Neural crest cell (in vitro differentiated cells): ENCODE data around the gene ZNF491. TPM values are rescaled to one million over a fixed set of nuclear protein-coding genes. Genes with fewer than 3 reads are reported as not detected.
"Not testable (repeated sequence)": the region's sequence is repeated elsewhere in the genome, so short reads cannot be mapped to it uniquely, and the experiment has no call there.

Experiments
- DNase-seq: peaks from one replicate; pipeline ENCODE4 v3.0.0; 2021; ENCODE audit warnings: low read depth, mixed read lengths, low spot score
- H3K27ac Mint-ChIP-seq: one replicate; pipeline ENCODE4 v1.8.0; 2021; ENCODE audit warnings: mild to moderate bottlenecking, mixed read lengths; ENCODE audit not compliant: unreplicated experiment
- H3K27me3 Mint-ChIP-seq: 2 replicates; pipeline ENCODE4 v1.8.0; 2021; ENCODE audit warnings: low read depth, mild to moderate bottlenecking, mixed read lengths
- H3K36me3 Mint-ChIP-seq: 2 replicates; pipeline ENCODE4 v1.8.0; 2021; ENCODE audit warnings: low read depth, mild to moderate bottlenecking, mixed read lengths
- H3K4me1 Mint-ChIP-seq: 2 replicates; pipeline ENCODE4 v1.8.0; 2021; ENCODE audit warnings: mixed read lengths
- H3K4me3 Mint-ChIP-seq: one replicate; pipeline ENCODE4 v1.8.0; 2021; ENCODE audit warnings: mild to moderate bottlenecking, mixed read lengths
- H3K9me3 Mint-ChIP-seq: 2 replicates; pipeline ENCODE4 v1.8.0; 2021; ENCODE audit warnings: mixed read lengths
- CTCF ChIP-seq: fragments of 200-600 bp; sonication (generic); conservative IDR thresholded peaks from 2 replicates; pipeline ENCODE4 v1.5.0; 2021; ENCODE audit warnings: antibody characterized with exemption, mild to moderate bottlenecking
- total RNA-seq: library from RNA; stranded (reverse); gene quantifications from 2 replicates; pipeline ENCODE4 v1.2.1, GENCODE V29; 2021

ZNF491 gene
- total RNA-seq, 1 donor from 2014 or later = 9.8 TPM

DNA sequence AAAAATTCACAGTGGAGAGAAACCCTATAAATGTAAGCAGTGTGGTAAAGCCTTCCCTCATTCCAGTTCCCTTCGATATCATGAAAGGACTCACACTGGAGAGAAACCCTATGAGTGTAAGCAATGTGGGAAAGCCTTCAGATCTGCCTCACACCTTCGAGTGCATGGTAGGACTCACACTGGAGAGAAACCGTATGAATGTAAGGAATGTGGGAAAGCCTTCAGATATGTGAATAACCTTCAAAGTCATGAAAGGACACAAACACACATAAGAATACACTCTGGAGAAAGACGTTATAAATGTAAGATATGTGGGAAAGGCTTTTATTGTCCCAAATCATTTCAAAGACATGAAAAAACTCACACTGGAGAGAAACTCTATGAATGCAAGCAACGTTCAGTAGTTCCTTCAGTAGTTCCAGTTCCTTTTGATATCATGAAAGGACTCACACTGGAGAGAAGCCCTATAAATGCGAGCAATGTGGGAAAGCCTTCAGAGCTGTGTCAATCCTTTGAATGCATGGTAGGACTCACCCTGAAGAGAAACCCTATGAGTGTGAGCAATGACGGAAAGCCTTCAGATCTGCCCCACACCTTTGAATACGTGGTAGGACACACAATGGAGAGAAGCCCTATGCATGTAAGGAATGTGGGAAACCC lies 34.1 kb downstream of the ZNF491 start:
- H3K27ac Mint-ChIP-seq = no peak overlapping the region
- peaks cover 43% of the 10 kb centered on the region for H3K9me3 Mint-ChIP-seq

DNA sequence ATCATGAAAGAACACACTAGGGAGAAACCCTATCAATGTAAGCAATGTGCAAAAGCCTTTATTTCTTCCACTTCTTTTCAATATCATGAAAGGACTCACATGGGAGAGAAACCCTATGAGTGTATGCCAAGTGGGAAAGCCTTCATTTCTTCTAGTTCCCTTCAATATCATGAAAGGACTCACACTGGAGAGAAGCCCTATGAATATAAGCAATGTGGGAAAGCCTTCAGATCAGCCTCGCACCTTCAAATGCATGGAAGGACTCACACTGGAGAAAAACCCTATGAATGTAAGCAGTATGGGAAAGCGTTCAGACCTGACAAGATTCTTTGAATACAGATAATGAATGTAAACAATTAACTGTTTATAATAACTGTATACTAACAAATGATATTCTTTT lies 35.2 kb downstream of the ZNF491 start:
- H3K9me3 Mint-ChIP-seq = peaks cover 39% of the 10 kb centered on the region
- no peaks in the 10 kb centered on the region for H3K27me3 Mint-ChIP-seq
- no peak overlapping the region for H3K27ac Mint-ChIP-seq
- no peak overlapping the region for H3K4me3 Mint-ChIP-seq
- H3K36me3 Mint-ChIP-seq = peaks cover 80% of the 10 kb centered on the region
- TF ChIP-seq CTCF = no peak
- H3K4me1 Mint-ChIP-seq = no peaks in the 10 kb centered on the region
- DNase-seq = no peak

More for the DNA sequence above, 34.1 kb downstream of the ZNF491 start:
- no peaks in the 10 kb centered on the region for H3K4me1 Mint-ChIP-seq
- no peak for DNase-seq
- H3K27me3 Mint-ChIP-seq = no peaks in the 10 kb centered on the region
- no peak for TF ChIP-seq CTCF
- H3K36me3 Mint-ChIP-seq = peaks cover 88% of the 10 kb centered on the region
- H3K4me3 Mint-ChIP-seq = no peak overlapping the region

DNA sequence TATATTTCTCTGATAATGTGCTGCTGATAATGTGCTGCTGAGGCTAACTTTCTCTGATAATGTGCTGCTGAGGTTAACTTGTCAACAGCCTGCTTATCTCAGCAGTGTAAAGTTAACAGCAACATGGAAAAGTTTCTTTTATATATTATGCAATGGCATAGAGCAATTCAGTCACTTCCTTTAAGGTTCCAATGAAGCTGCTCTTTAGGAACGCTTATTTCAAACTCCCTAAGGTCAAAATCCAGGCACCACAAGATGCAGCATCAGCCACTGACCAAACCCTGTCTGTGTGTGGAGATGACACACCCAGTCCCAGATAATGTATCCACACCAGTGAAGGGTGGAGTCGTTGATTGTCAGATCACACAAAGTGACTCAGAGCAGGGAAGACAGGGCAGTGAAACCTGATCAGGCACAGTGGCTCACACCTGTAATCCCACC lies 37.3 kb downstream of the ZNF491 start:
- H3K4me3 Mint-ChIP-seq, H3K27ac Mint-ChIP-seq, H3K4me1 Mint-ChIP-seq, H3K27me3 Mint-ChIP-seq, DNase-seq: not testable (repeated sequence)
- H3K9me3 Mint-ChIP-seq = peaks cover 28% of the 10 kb centered on the region
- peaks cover 63% of the 10 kb centered on the region for H3K36me3 Mint-ChIP-seq

GRCh38 chr19:11843722-11844121 lies 45.4 kb downstream of the ZNF491 start:
- Mint-ChIP-seq H3K36me3 (peaks cover under 1% of the 10 kb centered on the region), H3K27ac (no peak overlapping the region), H3K4me3 (no peak overlapping the region), H3K4me1 (peaks cover 13% of the 10 kb centered on the region), H3K9me3 (peaks cover 10% of the 10 kb centered on the region), H3K27me3 (no peaks in the 10 kb centered on the region)
- DNase-seq = no peak
- TF ChIP-seq CTCF = no peak

DNA sequence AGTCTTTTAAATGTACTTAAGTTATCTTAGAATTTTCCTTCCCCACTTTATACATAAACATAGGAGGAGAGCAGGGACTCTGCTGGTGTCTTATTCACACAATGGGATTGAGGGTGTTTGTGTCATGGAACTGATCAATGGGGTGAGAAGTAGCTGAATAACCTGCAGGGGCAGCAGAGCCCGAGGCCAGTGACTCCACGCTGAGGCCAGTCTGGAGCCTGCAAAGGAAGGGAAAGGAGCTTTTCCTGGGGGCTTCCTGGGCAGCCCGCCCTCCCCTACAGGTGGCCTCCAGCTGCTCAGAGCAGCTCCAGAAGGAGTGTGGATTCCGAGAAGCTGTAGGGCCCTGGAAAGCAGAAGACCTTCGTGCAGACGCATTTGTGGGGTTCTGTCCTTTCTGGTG lies 49.3 kb downstream of the ZNF491 start:
- H3K36me3 Mint-ChIP-seq, DNase-seq, H3K9me3 Mint-ChIP-seq, H3K27me3 Mint-ChIP-seq: not testable (repeated sequence)
- Mint-ChIP-seq H3K4me3 (peak overlapping the region; percentile 47), H3K4me1 (peaks cover 20% of the 10 kb centered on the region), H3K27ac (peak overlapping the region; percentile 38)

- H3K27ac Mint-ChIP-seq = no peak overlapping the region
Observed at GRCh38 chr19:11848200-11848593, 49.9 kb downstream of the ZNF491 start.

More at GRCh38 chr19:11848200-11848593, 49.9 kb downstream of the ZNF491 start:
- H3K4me3 Mint-ChIP-seq = peak overlapping the region; percentile 88
- H3K36me3 Mint-ChIP-seq = peaks cover 7% of the 10 kb centered on the region
- peaks cover 20% of the 10 kb centered on the region for H3K4me1 Mint-ChIP-seq
- no peaks in the 10 kb centered on the region for H3K27me3 Mint-ChIP-seq
- H3K9me3 Mint-ChIP-seq = peaks cover 6% of the 10 kb centered on the region
- TF ChIP-seq CTCF = no peak
- DNase-seq = no peak
